ENCODE data around the gene BRD2. TPM values are rescaled to one million over a fixed set of nuclear protein-coding genes. Genes with fewer than 3 reads are reported as not detected.

The BRD2 gene
- total RNA-seq, 2 experiments from 2014 or later: 298 to 335 TPM

- H3K4me1 Mint-ChIP-seq: peaks cover 30% of the 10 kb centered on the region
- peaks cover 94% of the 10 kb centered on the region for H3K36me3 Mint-ChIP-seq
- no peaks in the 10 kb centered on the region for H3K27me3 Mint-ChIP-seq
- peak; percentile 35 for DNase-seq
- peak overlapping the region; percentile 94 for H3K4me3 Mint-ChIP-seq
- peak overlapping the region; percentile 98 for H3K27ac Mint-ChIP-seq
- H3K9me3 Mint-ChIP-seq: no peaks in the 10 kb centered on the region
These were observed 5.6 kb downstream of the BRD2 start for GRCh38 chr6:32974016-32974333.

- no peak for DNase-seq
- Mint-ChIP-seq H3K27me3 (no peaks in the 10 kb centered on the region), H3K4me3 (peak overlapping the region; percentile 94), H3K9me3 (no peaks in the 10 kb centered on the region), H3K4me1 (peaks cover 35% of the 10 kb centered on the region), H3K27ac (peak overlapping the region; percentile 98), H3K36me3 (peaks cover 93% of the 10 kb centered on the region)
These were observed 6.3 kb downstream of the BRD2 start for GRCh38 chr6:32974541-32975308.

- no peak for DNase-seq
- Mint-ChIP-seq H3K27ac (peak overlapping the region; percentile 51), H3K27me3 (no peaks in the 10 kb centered on the region), H3K4me3 (peak overlapping the region; percentile 94), H3K4me1 (peaks cover 38% of the 10 kb centered on the region), H3K9me3 (no peaks in the 10 kb centered on the region), H3K36me3 (peaks cover 96% of the 10 kb centered on the region)
These were observed 7.5 kb downstream of the BRD2 start for GRCh38 chr6:32975886-32976285.

GRCh38 chr6:32976334-32977069 is 8.1 kb downstream of the BRD2 start:
- Mint-ChIP-seq H3K27me3 (no peaks in the 10 kb centered on the region), H3K27ac (peak overlapping the region; percentile 51), H3K4me3 (peak overlapping the region; percentile 94), H3K4me1 (peaks cover 40% of the 10 kb centered on the region), H3K36me3 (peaks cover 94% of the 10 kb centered on the region), H3K9me3 (no peaks in the 10 kb centered on the region)
- DNase-seq: no peak

- peak overlapping the region; percentile 40 for H3K4me3 Mint-ChIP-seq
- H3K36me3 Mint-ChIP-seq: peaks cover 93% of the 10 kb centered on the region
- no peak for DNase-seq
- no peaks in the 10 kb centered on the region for H3K27me3 Mint-ChIP-seq
- no peaks in the 10 kb centered on the region for H3K9me3 Mint-ChIP-seq
- peak overlapping the region; percentile 65 for H3K27ac Mint-ChIP-seq
- peaks cover 43% of the 10 kb centered on the region for H3K4me1 Mint-ChIP-seq
These were observed 9.0 kb downstream of the BRD2 start for GRCh38 chr6:32977272-32977952.

GRCh38 chr6:32977953-32978324 is 9.5 kb downstream of the BRD2 start:
- no peak for DNase-seq
- Mint-ChIP-seq H3K9me3 (no peaks in the 10 kb centered on the region), H3K4me1 (peaks cover 44% of the 10 kb centered on the region), H3K4me3 (no peak overlapping the region), H3K36me3 (peaks cover 87% of the 10 kb centered on the region), H3K27me3 (no peaks in the 10 kb centered on the region), H3K27ac (no peak overlapping the region)

GRCh38 chr6:32979720-32980487 is 11.5 kb downstream of the BRD2 start:
- Mint-ChIP-seq H3K27ac (peak overlapping the region; percentile 31), H3K4me1 (peaks cover 57% of the 10 kb centered on the region), H3K36me3 (peaks cover 68% of the 10 kb centered on the region), H3K27me3 (no peaks in the 10 kb centered on the region), H3K4me3 (no peak overlapping the region), H3K9me3 (no peaks in the 10 kb centered on the region)
- no peak for DNase-seq

GRCh38 chr6:32980488-32981038 is 12.2 kb downstream of the BRD2 start:
- H3K4me1 Mint-ChIP-seq: peaks cover 53% of the 10 kb centered on the region
- DNase-seq: no peak
- no peaks in the 10 kb centered on the region for H3K27me3 Mint-ChIP-seq
- H3K36me3 Mint-ChIP-seq: peaks cover 61% of the 10 kb centered on the region
- H3K9me3 Mint-ChIP-seq: no peaks in the 10 kb centered on the region
- H3K4me3 Mint-ChIP-seq: peak overlapping the region; percentile 4
- peak overlapping the region; percentile 31 for H3K27ac Mint-ChIP-seq

- Mint-ChIP-seq H3K36me3 (peaks cover 46% of the 10 kb centered on the region), H3K4me3 (no peak overlapping the region), H3K4me1 (peaks cover 38% of the 10 kb centered on the region), H3K27me3 (no peaks in the 10 kb centered on the region), H3K27ac (peak overlapping the region; percentile 39), H3K9me3 (no peaks in the 10 kb centered on the region)
- DNase-seq: no peak
These were observed 13.8 kb downstream of the BRD2 start for GRCh38 chr6:32982084-32982701.

- H3K36me3 Mint-ChIP-seq: peaks cover 39% of the 10 kb centered on the region
- no peaks in the 10 kb centered on the region for H3K9me3 Mint-ChIP-seq
- no peak overlapping the region for H3K27ac Mint-ChIP-seq
- peaks cover 36% of the 10 kb centered on the region for H3K4me1 Mint-ChIP-seq
- H3K27me3 Mint-ChIP-seq: no peaks in the 10 kb centered on the region
- DNase-seq: no peak
- H3K4me3 Mint-ChIP-seq: no peak overlapping the region
These were observed 14.5 kb downstream of the BRD2 start for GRCh38 chr6:32982702-32983492.

- DNase-seq: no peak
- Mint-ChIP-seq H3K27me3 (no peaks in the 10 kb centered on the region), H3K4me1 (peaks cover 36% of the 10 kb centered on the region), H3K36me3 (peaks cover 33% of the 10 kb centered on the region), H3K9me3 (no peaks in the 10 kb centered on the region), H3K27ac (peak overlapping the region; percentile 52), H3K4me3 (no peak overlapping the region)
These were observed 15.1 kb downstream of the BRD2 start for GRCh38 chr6:32983493-32983848.

GRCh38 chr6:32983964-32984621 is 15.7 kb downstream of the BRD2 start:
- Mint-ChIP-seq H3K4me3 (no peak overlapping the region), H3K9me3 (no peaks in the 10 kb centered on the region), H3K36me3 (peaks cover 27% of the 10 kb centered on the region), H3K27me3 (no peaks in the 10 kb centered on the region), H3K27ac (peak overlapping the region; percentile 54), H3K4me1 (peaks cover 30% of the 10 kb centered on the region)
- no peak for DNase-seq

- DNase-seq: peak; percentile 84
- Mint-ChIP-seq H3K27me3 (no peaks in the 10 kb centered on the region), H3K36me3 (peaks cover 21% of the 10 kb centered on the region), H3K4me1 (peaks cover 27% of the 10 kb centered on the region), H3K4me3 (no peak overlapping the region), H3K27ac (peak overlapping the region; percentile 54), H3K9me3 (no peaks in the 10 kb centered on the region)
These were observed 16.4 kb downstream of the BRD2 start for GRCh38 chr6:32984622-32985389.

Measured in activated naive CD8-positive, alpha-beta T cell treated with anti-CD3 and anti-CD28 coated beads for 36 hours (primary cell).